AG04450 (cell line): ENCODE measurements around the gene SULT2A1. TPM values are rescaled to one million over a fixed set of nuclear protein-coding genes. Genes with fewer than 3 reads are reported as not detected.

Experiments used
- CTCF ChIA-PET: fragments of 300-600, 350-600 bp; formaldehyde crosslinking; extraction: SDS; loops from one replicate; lab custom pipeline; 2022; ENCODE audit warnings: antibody characterized with exemption, inconsistent platforms; lab: Charles Lee
- POLR2A ChIA-PET: fragments of 350-600 bp; formaldehyde crosslinking; extraction: SDS; loops from one replicate; lab custom pipeline; 2021; ENCODE audit warnings: antibody characterized with exemption, inconsistent platforms; lab: Yijun Ruan, JAX
- DNase-seq: peaks from one replicate; pipeline ENCODE4 v3.0.0-alpha.2; 2011; ENCODE audit warnings: low read depth, low spot score
- H3K27ac ChIP-seq: one replicate; pipeline ENCODE4 v1.5.1; 2012; ENCODE audit warnings: low read depth, low read length, control low read depth
- H3K27me3 ChIP-seq: one replicate; pipeline ENCODE4 v1.6.0; 2012; ENCODE audit warnings: low read length; ENCODE audit not compliant: control insufficient read depth, insufficient read depth
- H3K4me3 ChIP-seq: 2 replicates; pipeline ENCODE4 v1.5.1; 2011; ENCODE audit warnings: mild to moderate bottlenecking, low read depth, low read length, control low read depth
- H3K9me3 ChIP-seq: 2 replicates; pipeline ENCODE4 v1.5.1; 2012; ENCODE audit warnings: low read length; ENCODE audit not compliant: control insufficient read depth, insufficient read depth
- polyA plus RNA-seq: library from polyadenylated mRNA; depleted of rRNA; stranded (reverse); fragments of >200 nt; gene quantifications from 2 replicates; pipeline ENCODE4 v1.2.3, GENCODE V29; 2011
- TF ChIP-seq, protein P1 (sequence below): IDR thresholded peaks from 2 replicates; pipeline ENCODE4 v1.5.1; 2011; ENCODE audit warnings: low read depth, low read length, control low read depth, inconsistent platforms

SULT2A1 gene
- polyA plus RNA-seq, 1 experiment = not detected

DNA sequence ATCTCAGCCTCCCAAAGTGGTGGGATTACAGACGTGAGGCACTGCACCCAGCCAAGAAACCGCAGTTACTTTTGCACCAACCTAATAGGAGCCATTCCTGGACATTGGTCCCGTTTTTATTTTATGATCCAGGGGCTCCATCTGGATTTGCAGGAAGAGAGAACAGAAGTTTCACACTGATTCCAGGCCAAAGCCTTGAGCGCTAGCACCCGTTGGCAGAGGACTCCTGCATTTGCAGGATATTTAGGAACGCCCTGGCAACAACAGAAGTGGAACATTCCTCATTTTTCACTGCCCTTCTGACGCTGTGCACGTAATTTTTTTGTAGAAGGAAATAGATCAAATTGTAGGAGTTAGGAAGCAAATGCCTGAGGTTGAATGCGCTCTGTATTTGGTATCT lies 11.7 kb upstream of the SULT2A1 start:
- POLR2A ChIA-PET = no interaction called here

GRCh38 chr19:47896773-47897172 lies 10.7 kb upstream of the SULT2A1 start:
- CTCF ChIA-PET = no interaction called here
- POLR2A ChIA-PET = no interaction called here
- DNase-seq = no peak
- TF ChIP-seq, protein P1, sequence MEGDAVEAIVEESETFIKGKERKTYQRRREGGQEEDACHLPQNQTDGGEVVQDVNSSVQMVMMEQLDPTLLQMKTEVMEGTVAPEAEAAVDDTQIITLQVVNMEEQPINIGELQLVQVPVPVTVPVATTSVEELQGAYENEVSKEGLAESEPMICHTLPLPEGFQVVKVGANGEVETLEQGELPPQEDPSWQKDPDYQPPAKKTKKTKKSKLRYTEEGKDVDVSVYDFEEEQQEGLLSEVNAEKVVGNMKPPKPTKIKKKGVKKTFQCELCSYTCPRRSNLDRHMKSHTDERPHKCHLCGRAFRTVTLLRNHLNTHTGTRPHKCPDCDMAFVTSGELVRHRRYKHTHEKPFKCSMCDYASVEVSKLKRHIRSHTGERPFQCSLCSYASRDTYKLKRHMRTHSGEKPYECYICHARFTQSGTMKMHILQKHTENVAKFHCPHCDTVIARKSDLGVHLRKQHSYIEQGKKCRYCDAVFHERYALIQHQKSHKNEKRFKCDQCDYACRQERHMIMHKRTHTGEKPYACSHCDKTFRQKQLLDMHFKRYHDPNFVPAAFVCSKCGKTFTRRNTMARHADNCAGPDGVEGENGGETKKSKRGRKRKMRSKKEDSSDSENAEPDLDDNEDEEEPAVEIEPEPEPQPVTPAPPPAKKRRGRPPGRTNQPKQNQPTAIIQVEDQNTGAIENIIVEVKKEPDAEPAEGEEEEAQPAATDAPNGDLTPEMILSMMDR = no peak
- Histone ChIP-seq H3K27ac (no peak overlapping the region), H3K9me3 (0 out of 2 replicates have a peak, but pooled peaks cover 3% of the 10 kb centered on the region), H3K4me3 (no peak overlapping the region), H3K27me3 (no peaks in the 10 kb centered on the region)

More for the DNA sequence above, 11.7 kb upstream of the SULT2A1 start:
- CTCF ChIA-PET = no interaction called here
- no peak overlapping the region for H3K4me3 ChIP-seq
- TF ChIP-seq, protein P1 = no peak
- no peaks in the 10 kb centered on the region for H3K27me3 ChIP-seq
- DNase-seq = no peak
- H3K27ac ChIP-seq = no peak overlapping the region
- 0 out of 2 replicates have a peak, but pooled peaks cover 3% of the 10 kb centered on the region for H3K9me3 ChIP-seq

DNA sequence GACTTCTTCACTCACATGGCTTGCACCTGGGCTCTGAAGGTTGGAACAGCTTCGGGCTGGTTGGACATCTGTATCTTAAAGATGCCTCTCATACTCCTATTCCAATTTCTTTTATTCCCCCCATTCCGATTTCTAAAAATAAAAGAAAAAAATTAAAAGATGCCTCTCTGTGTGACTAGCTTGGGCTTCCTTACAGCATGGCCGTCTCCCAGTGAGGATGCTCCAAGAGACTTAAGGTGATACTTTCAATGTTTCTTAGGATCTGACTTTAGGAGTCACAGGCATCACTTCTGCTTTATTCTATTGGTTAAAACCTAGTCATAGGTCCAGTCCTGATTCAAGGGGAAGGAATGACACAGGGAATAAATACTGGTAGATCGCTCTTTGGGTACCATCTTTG lies 9.9 kb upstream of the SULT2A1 start:
- Histone ChIP-seq H3K4me3 (no peak overlapping the region), H3K27ac (no peak overlapping the region), H3K9me3 (0 out of 2 replicates have a peak, but pooled peaks cover 3% of the 10 kb centered on the region), H3K27me3 (no peaks in the 10 kb centered on the region)
- DNase-seq = no peak
- POLR2A ChIA-PET = no interaction called here
- TF ChIP-seq, protein P1 = no peak
- CTCF ChIA-PET = no interaction called here

GRCh38 chr19:47895165-47895782 lies 9.2 kb upstream of the SULT2A1 start:
- no peak overlapping the region for H3K27ac ChIP-seq
- 0 out of 2 replicates have a peak, but pooled peaks cover 3% of the 10 kb centered on the region for H3K9me3 ChIP-seq
- no peaks in the 10 kb centered on the region for H3K27me3 ChIP-seq
- H3K4me3 ChIP-seq = no peak overlapping the region
- no peak for DNase-seq
- ChIA-PET POLR2A (no interaction called here), CTCF (no interaction called here)
- TF ChIP-seq, protein P1 = no peak

GRCh38 chr19:47891923-47892666 lies 6.0 kb upstream of the SULT2A1 start:
- 0 out of 2 replicates have a peak, but pooled peaks cover 3% of the 10 kb centered on the region for H3K9me3 ChIP-seq
- no peak overlapping the region for H3K27ac ChIP-seq
- no peaks in the 10 kb centered on the region for H3K27me3 ChIP-seq
- ChIA-PET POLR2A (no interaction called here), CTCF (interaction anchor here (0.6 to 1.2 kb wide), 2 partner anchors 28 to 1387 kb away, joined by 3 to 5 read pairs; no protein-coding TSS in a partner anchor)
- no peak overlapping the region for H3K4me3 ChIP-seq
- DNase-seq = no peak
- TF ChIP-seq, protein P1 = no peak
